GM12865 (cell line): ENCODE measurements around the gene VCAN.
A peak's percentile ranks its signal among the peaks of the same experiment; 100 is the strongest.

Experiments used
- DNase-seq: peaks from one replicate; pipeline ENCODE4 v3.0.0; 2010; ENCODE audit warnings: low read depth
- H3K4me3 ChIP-seq: 2 replicates; pipeline ENCODE4 v1.5.1; 2011; ENCODE audit warnings: mild to moderate bottlenecking, low read depth, low read length, control low read depth
- CTCF ChIP-seq: IDR thresholded peaks from 2 replicates; pipeline ENCODE4 v1.5.1; 2011; ENCODE audit warnings: low read length, control low read depth, low read depth, inconsistent platforms; ENCODE audit not compliant: insufficient read depth; ENCODE audit errors: missing control alignments

VCAN gene

GRCh38 chr5:83464261-83464660 is 7.3 kb upstream of the VCAN start:
- TF ChIP-seq CTCF: no peak
- no peak overlapping the region for H3K4me3 ChIP-seq
- DNase-seq: no peak

GRCh38 chr5:83467371-83468035 is 4.0 kb upstream of the VCAN start:
- peak; percentile 19 for DNase-seq
- H3K4me3 ChIP-seq: no peak overlapping the region
- TF ChIP-seq CTCF: no peak

GRCh38 chr5:83469075-83469474 is 2.5 kb upstream of the VCAN start:
- no peak overlapping the region for H3K4me3 ChIP-seq
- no peak for DNase-seq
- no peak for TF ChIP-seq CTCF

- no peak for TF ChIP-seq CTCF
- peak; percentile 8 for DNase-seq
Observed at GRCh38 chr5:83470526-83471404, 779 bp upstream of the VCAN start.

GRCh38 chr5:83472213-83472507 is 616 bp downstream of the VCAN start:
- TF ChIP-seq CTCF: no peak
- H3K4me3 ChIP-seq: peak overlapping the region; percentile 83

More at GRCh38 chr5:83470526-83471404, 779 bp upstream of the VCAN start:
- H3K4me3 ChIP-seq: peak overlapping the region; percentile 83

GRCh38 chr5:83472508-83473345 is 1.2 kb downstream of the VCAN start:
- no peak for TF ChIP-seq CTCF
- peak overlapping the region; percentile 83 for H3K4me3 ChIP-seq
- peak; percentile 50 for DNase-seq

More at GRCh38 chr5:83472213-83472507, 616 bp downstream of the VCAN start:
- DNase-seq: no peak
